Bronchial epithelial cell (primary cell): ENCODE results near the gene MEF2D. TPM values are rescaled to one million over a fixed set of nuclear protein-coding genes. Genes with fewer than 3 reads are reported as not detected.

Experiments
- DNase-seq: peaks from one replicate; pipeline ENCODE4 v3.0.0-alpha.2; 2010; ENCODE audit warnings: low read depth
- FAIRE-seq: peaks from 2 replicates; lab custom pipeline; 2011; peaks lifted over from hg19 to GRCh38; lab: Jason Lieb, UNC
- H3K27me3 ChIP-seq: 2 replicates; pipeline ENCODE4 v1.5.1; 2011; ENCODE audit warnings: low read length; ENCODE audit not compliant: control insufficient read depth, insufficient read depth
- H3K36me3 ChIP-seq: 2 replicates; pipeline ENCODE4 v1.5.1; 2011; ENCODE audit warnings: low read length; ENCODE audit not compliant: control insufficient read depth, insufficient read depth
- H3K4me3 ChIP-seq: 2 replicates; pipeline ENCODE4 v1.5.1; 2011; ENCODE audit warnings: mild to moderate bottlenecking, low read depth, low read length, control low read depth
- CTCF ChIP-seq: IDR thresholded peaks from 2 replicates; pipeline ENCODE4 v1.5.1; 2011; ENCODE audit warnings: mild to moderate bottlenecking, moderate library complexity, low read length, control low read depth, inconsistent platforms; ENCODE audit not compliant: insufficient read depth, severe bottlenecking
- total RNA-seq: library from RNA; depleted of rRNA; stranded (reverse); fragments of >200 nt; gene quantifications from 2 replicates; pipeline ENCODE4 v1.2.1, GENCODE V29; 2014

Gene MEF2D
- total RNA-seq, 1 donor from 2014 or later, result 1.3 TPM

DNA sequence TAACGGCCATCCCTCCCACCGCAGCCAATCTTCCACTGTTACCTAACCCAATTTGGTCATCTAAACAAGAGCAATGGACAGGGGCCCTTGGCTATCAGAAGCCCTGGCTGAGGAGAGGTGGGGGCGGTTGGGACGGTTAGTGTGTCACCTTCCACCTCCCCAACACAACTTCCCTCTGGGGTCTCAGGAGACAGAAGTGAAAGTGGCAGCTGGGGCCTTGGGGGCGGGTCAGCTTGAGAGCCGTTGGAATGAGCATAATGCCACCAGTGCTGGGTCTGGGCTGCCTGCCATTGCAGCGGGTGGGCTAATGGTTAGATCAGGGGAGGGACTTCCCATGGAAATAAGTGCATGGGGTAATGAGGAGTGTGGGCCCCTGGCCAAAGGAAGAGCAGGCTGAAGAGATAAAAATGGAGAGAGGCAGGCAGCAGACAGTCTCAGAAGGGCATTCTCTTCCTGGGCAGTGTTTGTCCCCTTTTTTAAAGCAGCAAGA, 7.9 kb downstream of the MEF2D start:
- H3K36me3 ChIP-seq, result peaks cover 4% of the 10 kb centered on the region
- no peak overlapping the region for H3K4me3 ChIP-seq
- no peak for FAIRE-seq
- no peak for TF ChIP-seq CTCF
- no peak for DNase-seq
- H3K27me3 ChIP-seq, result no peaks in the 10 kb centered on the region

GRCh38 chr1:156492013-156492590, 8.5 kb downstream of the MEF2D start:
- H3K27me3 ChIP-seq, result no peaks in the 10 kb centered on the region
- H3K4me3 ChIP-seq, result no peak overlapping the region
- H3K36me3 ChIP-seq, result peaks cover 4% of the 10 kb centered on the region
- no peak for TF ChIP-seq CTCF
- FAIRE-seq (no peak), DNase-seq (no peak)

- no peaks in the 10 kb centered on the region for H3K27me3 ChIP-seq
- H3K4me3 ChIP-seq, result no peak overlapping the region
- no peak for TF ChIP-seq CTCF
- peaks cover 6% of the 10 kb centered on the region for H3K36me3 ChIP-seq
- no peak for DNase-seq
- no peak for FAIRE-seq
Measured at GRCh38 chr1:156491151-156491949, 9.2 kb downstream of the MEF2D start.

- Histone ChIP-seq H3K27me3 (no peaks in the 10 kb centered on the region), H3K36me3 (peaks cover 6% of the 10 kb centered on the region), H3K4me3 (no peak overlapping the region)
- no peak for TF ChIP-seq CTCF
- no peak for FAIRE-seq
- DNase-seq, result no peak
Measured at GRCh38 chr1:156490401-156491032, 10.1 kb downstream of the MEF2D start.

DNA sequence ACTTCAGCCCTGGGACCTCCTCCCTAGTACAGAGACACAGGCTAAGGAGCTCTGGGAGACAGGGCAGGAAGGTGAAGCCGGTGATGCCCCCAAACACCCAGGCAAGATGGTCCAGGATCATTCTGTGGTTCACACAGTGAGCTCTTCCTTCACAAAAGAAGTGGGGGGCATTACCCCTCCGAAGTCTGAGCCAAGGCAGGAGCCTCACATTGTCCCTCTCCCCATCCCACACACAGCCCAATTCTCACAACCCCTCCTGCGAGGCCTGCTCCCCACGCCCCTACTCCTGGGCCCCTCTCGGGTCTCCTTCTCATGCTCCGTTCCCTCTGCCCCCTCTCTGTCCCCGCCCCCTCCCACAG, 10.7 kb downstream of the MEF2D start:
- no peak for DNase-seq
- no peak for FAIRE-seq
- Histone ChIP-seq H3K36me3 (peaks cover 6% of the 10 kb centered on the region), H3K4me3 (no peak overlapping the region), H3K27me3 (no peaks in the 10 kb centered on the region)
- TF ChIP-seq CTCF, result no peak
